ENCODE results near the gene TIMM50.

DNA sequence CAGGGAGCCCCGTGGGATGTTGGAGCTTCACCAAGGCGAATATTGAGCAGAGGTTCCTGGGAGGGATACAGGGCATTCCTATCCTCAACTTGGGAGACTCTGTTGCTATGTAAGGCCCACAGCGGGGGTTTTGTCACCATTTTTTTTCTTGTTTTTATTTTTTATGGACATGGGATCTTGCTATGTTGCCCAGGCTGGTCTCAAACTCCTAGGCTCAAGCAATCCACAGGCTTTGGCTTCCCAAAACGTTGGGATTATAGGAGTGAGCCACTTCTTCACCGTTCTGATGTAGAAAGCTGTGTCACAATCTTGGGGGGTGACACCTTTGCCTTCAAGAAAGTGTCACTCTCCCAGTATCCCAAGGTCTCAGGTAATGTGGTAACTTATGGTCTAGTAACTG lies 20.7 kb downstream of the TIMM50 start:
- TF ChIP-seq, protein P1, sequence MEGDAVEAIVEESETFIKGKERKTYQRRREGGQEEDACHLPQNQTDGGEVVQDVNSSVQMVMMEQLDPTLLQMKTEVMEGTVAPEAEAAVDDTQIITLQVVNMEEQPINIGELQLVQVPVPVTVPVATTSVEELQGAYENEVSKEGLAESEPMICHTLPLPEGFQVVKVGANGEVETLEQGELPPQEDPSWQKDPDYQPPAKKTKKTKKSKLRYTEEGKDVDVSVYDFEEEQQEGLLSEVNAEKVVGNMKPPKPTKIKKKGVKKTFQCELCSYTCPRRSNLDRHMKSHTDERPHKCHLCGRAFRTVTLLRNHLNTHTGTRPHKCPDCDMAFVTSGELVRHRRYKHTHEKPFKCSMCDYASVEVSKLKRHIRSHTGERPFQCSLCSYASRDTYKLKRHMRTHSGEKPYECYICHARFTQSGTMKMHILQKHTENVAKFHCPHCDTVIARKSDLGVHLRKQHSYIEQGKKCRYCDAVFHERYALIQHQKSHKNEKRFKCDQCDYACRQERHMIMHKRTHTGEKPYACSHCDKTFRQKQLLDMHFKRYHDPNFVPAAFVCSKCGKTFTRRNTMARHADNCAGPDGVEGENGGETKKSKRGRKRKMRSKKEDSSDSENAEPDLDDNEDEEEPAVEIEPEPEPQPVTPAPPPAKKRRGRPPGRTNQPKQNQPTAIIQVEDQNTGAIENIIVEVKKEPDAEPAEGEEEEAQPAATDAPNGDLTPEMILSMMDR (IDR thresholded peaks at IDR 0.05; ENCODE audit: low read depth, low read length, missing input control), result no peak
- TF ChIP-seq, protein P2, sequence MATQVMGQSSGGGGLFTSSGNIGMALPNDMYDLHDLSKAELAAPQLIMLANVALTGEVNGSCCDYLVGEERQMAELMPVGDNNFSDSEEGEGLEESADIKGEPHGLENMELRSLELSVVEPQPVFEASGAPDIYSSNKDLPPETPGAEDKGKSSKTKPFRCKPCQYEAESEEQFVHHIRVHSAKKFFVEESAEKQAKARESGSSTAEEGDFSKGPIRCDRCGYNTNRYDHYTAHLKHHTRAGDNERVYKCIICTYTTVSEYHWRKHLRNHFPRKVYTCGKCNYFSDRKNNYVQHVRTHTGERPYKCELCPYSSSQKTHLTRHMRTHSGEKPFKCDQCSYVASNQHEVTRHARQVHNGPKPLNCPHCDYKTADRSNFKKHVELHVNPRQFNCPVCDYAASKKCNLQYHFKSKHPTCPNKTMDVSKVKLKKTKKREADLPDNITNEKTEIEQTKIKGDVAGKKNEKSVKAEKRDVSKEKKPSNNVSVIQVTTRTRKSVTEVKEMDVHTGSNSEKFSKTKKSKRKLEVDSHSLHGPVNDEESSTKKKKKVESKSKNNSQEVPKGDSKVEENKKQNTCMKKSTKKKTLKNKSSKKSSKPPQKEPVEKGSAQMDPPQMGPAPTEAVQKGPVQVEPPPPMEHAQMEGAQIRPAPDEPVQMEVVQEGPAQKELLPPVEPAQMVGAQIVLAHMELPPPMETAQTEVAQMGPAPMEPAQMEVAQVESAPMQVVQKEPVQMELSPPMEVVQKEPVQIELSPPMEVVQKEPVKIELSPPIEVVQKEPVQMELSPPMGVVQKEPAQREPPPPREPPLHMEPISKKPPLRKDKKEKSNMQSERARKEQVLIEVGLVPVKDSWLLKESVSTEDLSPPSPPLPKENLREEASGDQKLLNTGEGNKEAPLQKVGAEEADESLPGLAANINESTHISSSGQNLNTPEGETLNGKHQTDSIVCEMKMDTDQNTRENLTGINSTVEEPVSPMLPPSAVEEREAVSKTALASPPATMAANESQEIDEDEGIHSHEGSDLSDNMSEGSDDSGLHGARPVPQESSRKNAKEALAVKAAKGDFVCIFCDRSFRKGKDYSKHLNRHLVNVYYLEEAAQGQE (IDR thresholded peaks at IDR 0.05), result no peak
- no peak for TF ChIP-seq RAD21 (IDR thresholded peaks at IDR 0.05)

Data from liver (tissue), 3 donors.